Ishikawa (cell line): ENCODE measurements around the gene FKBP2.

Experiments
- CEBPB ChIP-seq: IDR thresholded peaks from 2 replicates; pipeline ENCODE4 v1.6.1; 2012
- EGR1 ChIP-seq: IDR thresholded peaks from 2 replicates; pipeline ENCODE4 v1.6.1; 2012
- EP300 ChIP-seq: IDR thresholded peaks from 2 replicates; pipeline ENCODE4 v1.6.1; 2012; ENCODE audit warnings: borderline replicate concordance
- MAX ChIP-seq: IDR thresholded peaks from 2 replicates; pipeline ENCODE4 v1.6.1; 2012
- RAD21 ChIP-seq: IDR thresholded peaks from 2 replicates; pipeline ENCODE4 v1.6.1; 2012; ENCODE audit warnings: low read depth
- REST ChIP-seq: IDR thresholded peaks from 2 replicates; pipeline ENCODE4 v1.6.1; 2012; ENCODE audit warnings: low read depth, mild to moderate bottlenecking
- TAF1 ChIP-seq: IDR thresholded peaks from 2 replicates; pipeline ENCODE4 v1.6.1; 2012; ENCODE audit warnings: low read depth, mild to moderate bottlenecking
- YY1 ChIP-seq: IDR thresholded peaks from 2 replicates; pipeline ENCODE4 v1.6.1; 2012; ENCODE audit warnings: low read depth

- TF ChIP-seq RAD21 (no peak), YY1 (no peak), EGR1 (no peak), TAF1 (no peak), REST (no peak), CEBPB (no peak), EP300 (no peak), MAX (no peak)
These were observed 27.4 kb downstream of the FKBP2 start for GRCh38 chr11:64268025-64268892.
